Spleen (tissue), 11 donors: ENCODE measurements around the gene FOXK1. TPM values are rescaled to one million over a fixed set of nuclear protein-coding genes. Genes with fewer than 3 reads are reported as not detected.

Experiments used
- DNase-seq: peaks from one replicate; pipeline ENCODE4 v3.0.0-alpha.2; 2020
- H3K27ac ChIP-seq, 8 donors: fragments of 200-600 bp; sonication (generic) in 7 of 8; 1 replicate in 4 of 8; 2 replicates in 4 of 8; pipeline versions ENCODE4 v1.5.0 to v1.8.0; 2016 to 2021; ENCODE audit warnings: inconsistent platforms in 4 of 8, mild to moderate bottlenecking in 4 of 8, moderate library complexity in 1 of 8
- H3K27me3 ChIP-seq, 7 donors: fragments of 200-600 bp; sonication (generic) in 6 of 7; replicated peaks in 1 of 7; 1 replicate in 4 of 7; 2 replicates in 3 of 7; pipeline versions ENCODE4 v1.5.0 to v1.8.0; 2016 to 2021; ENCODE audit warnings: inconsistent platforms in 3 of 7, mild to moderate bottlenecking in 1 of 7
- H3K36me3 ChIP-seq, 6 donors: fragments of 200-600 bp; sonication (generic) in 5 of 6; 1 replicate in 4 of 6; 2 replicates in 2 of 6; pipeline versions ENCODE4 v1.5.0 to v1.8.0; 2016 to 2021; ENCODE audit warnings: inconsistent platforms in 2 of 6
- H3K4me1 ChIP-seq, 6 donors: fragments of 200-600 bp; sonication (generic) in 5 of 6; 1 replicate in 3 of 6; 2 replicates in 3 of 6; pipeline versions ENCODE4 v1.5.0 to v1.8.0; 2016 to 2021; ENCODE audit warnings: inconsistent platforms in 3 of 6
- H3K4me3 ChIP-seq, 8 donors: fragments of 200-600 bp; sonication (generic) in 7 of 8; 1 replicate in 4 of 8; 2 replicates in 4 of 8; pipeline versions ENCODE4 v1.5.0 to v1.8.0; 2016 to 2021; ENCODE audit warnings: inconsistent platforms in 4 of 8, mild to moderate bottlenecking in 4 of 8, moderate library complexity in 2 of 8
- H3K9me3 ChIP-seq, 8 donors: fragments of 200-600 bp; sonication (generic) in 7 of 8; 1 replicate in 4 of 8; 2 replicates in 4 of 8; pipeline versions ENCODE4 v1.5.0 to v1.8.0; 2016 to 2021; ENCODE audit warnings: inconsistent platforms in 4 of 8
- POLR2A ChIP-seq, 3 donors: fragments of 450-650 bp; IDR thresholded peaks; one replicate each; pipeline ENCODE4 v1.5.1; 2017; ENCODE audit warnings: antibody characterized with exemption in 3 of 3, mild to moderate bottlenecking in 1 of 3
- POLR2AphosphoS5 ChIP-seq, 3 donors: sonication (generic); formaldehyde crosslinking; IDR thresholded peaks; one replicate each; pipeline ENCODE4 v1.5.1; 2017; ENCODE audit warnings: antibody characterized with exemption in 3 of 3
- WGBS, 5 donors: extraction: QIAGEN DNeasy Blood & Tissue Kit in 3 of 5; methylation state at CpG; one replicate each; pipeline versions ENCODE4 v1.1.5 to v1.1.7; 2013 to 2018; 5-methylcytosine and 5-hydroxymethylcytosine counted together
- intact Hi-C: fragments of 100-400 bp; cut with DNase I; formaldehyde crosslinking; loops from one replicate; pipeline ENCODE4 v1.15.0; 2023; ENCODE audit warnings: low total_unique reads
- polyA plus RNA-seq, 3 donors: library from polyadenylated mRNA; stranded (reverse); fragments of 200-250 nt; gene quantifications; one replicate each; pipeline ENCODE4 v1.2.1, GENCODE V29; 2013
- total RNA-seq, 7 donors: library from RNA; depleted of rRNA in 3 of 7; stranded (reverse); fragments of >200 nt in 3 of 7; fragmentation: NEBNext Ultra II Directional in 4 of 7; extraction: Animal tissue kit (Norgen Biotek cat#: 25700) in 4 of 7; gene quantifications; one replicate each; pipeline versions ENCODE4 v1.1.0 to v1.2.1, GENCODE V29; 2016 to 2021
- TF ChIP-seq, protein P1 (sequence below), 11 experiments: fragments of 200-600 bp in 7 of 11; fragments of 450-650 bp in 4 of 11; sonication (generic) in 4 of 11; IDR thresholded peaks in 8 of 11; conservative IDR thresholded peaks in 3 of 11; 1 replicate in 7 of 11; 2 replicates in 4 of 11; pipeline versions ENCODE4 v1.4.0 to v1.8.0; 2016 to 2021; ENCODE audit warnings: antibody characterized with exemption in 11 of 11, inconsistent platforms in 4 of 11, mild to moderate bottlenecking in 1 of 11
- donor health status: healthy with polysubstance abuse.
- donor health status: DM: no; HTN: no; CAD: no; lungs with moderate emphysema.
- donor health status: DM: no; HTN: no; CAD: no.
- donor health status: Bipolar disorder and iron deficiency.
- donor health status: healthy.
- donor health status: DM: no; HTN: no; CAD: no.
- donor health status: DM: yes; HTN: yes; CAD: no.

Gene FOXK1
- total and polyA plus RNA-seq, 10 donors: 2.6 to 46.0 (median 34.8) TPM

DNA sequence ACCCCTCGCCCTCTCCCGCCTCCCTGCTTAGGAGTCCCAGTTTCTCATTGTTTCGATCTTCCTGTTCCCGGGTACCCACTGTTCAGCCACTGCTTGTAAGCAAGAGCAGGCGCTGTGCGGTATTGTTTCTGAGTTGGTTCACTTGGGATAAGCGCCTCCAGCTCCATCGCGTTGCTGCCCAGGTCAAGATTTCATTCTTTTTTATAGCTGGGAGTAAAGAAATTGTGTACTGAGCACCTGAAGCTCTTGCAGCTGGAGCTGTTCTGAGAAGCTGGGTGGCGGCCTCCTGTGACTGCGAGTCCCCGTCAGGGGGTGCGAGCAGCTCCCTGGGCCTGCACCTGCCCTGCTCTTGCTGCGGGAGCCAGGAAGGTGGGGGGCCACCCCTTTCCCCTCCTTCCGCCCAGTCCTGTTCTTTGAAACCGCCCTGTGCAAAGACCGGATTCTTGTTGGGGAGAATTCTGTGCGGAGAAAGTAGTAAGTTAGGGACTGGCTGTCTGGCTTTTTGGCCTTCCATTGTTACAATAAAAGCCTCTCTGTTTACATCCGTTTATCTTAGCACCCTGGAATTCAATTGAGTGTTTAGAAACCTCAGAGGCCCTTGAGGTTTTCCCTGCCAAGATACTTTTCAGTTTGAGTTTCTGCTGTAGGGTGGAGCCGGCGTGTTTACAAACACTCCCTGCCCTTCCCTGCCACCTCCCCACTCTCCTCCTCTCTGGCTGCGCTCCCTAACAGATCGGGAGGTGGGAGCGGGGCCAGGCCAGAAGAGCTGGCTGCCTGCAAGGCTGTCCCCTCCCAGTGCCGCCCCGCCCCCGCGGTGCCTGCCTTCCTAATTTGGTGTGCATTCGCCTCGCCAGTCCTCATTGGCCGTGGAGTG is 62.5 kb downstream of the FOXK1 start:
- Histone ChIP-seq H3K4me3 (peak overlapping the region; percentile 4 to 66 (median 34)), H3K36me3 (peaks cover 0 to 63% (median 27%) of the 10 kb centered on the region in 6 donors), H3K9me3 (no peaks in the 10 kb centered on the region), H3K4me1 (peaks cover 35 to 75% (median 63%) of the 10 kb centered on the region in 6 donors), H3K27me3 (no peaks in the 10 kb centered on the region), H3K27ac (peak overlapping the region; percentile 85 to 95 (median 90))
- intact Hi-C loops: no loop called here
- WGBS, 5 donors: 15 to 21% (median 17%) methylated on average over 28 to 31 of the region's 31 CpGs
- TF ChIP-seq POLR2AphosphoS5 (IDR thresholded peaks at IDR 0.05) (peak; percentile 82 to 92 (median 90)), POLR2A (IDR thresholded peaks at IDR 0.05) (peak in 1 of 3 donors; percentile 20)
- TF ChIP-seq, protein P1, sequence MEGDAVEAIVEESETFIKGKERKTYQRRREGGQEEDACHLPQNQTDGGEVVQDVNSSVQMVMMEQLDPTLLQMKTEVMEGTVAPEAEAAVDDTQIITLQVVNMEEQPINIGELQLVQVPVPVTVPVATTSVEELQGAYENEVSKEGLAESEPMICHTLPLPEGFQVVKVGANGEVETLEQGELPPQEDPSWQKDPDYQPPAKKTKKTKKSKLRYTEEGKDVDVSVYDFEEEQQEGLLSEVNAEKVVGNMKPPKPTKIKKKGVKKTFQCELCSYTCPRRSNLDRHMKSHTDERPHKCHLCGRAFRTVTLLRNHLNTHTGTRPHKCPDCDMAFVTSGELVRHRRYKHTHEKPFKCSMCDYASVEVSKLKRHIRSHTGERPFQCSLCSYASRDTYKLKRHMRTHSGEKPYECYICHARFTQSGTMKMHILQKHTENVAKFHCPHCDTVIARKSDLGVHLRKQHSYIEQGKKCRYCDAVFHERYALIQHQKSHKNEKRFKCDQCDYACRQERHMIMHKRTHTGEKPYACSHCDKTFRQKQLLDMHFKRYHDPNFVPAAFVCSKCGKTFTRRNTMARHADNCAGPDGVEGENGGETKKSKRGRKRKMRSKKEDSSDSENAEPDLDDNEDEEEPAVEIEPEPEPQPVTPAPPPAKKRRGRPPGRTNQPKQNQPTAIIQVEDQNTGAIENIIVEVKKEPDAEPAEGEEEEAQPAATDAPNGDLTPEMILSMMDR (IDR thresholded peaks at IDR 0.05 in 8 of 11, conservative IDR thresholded peaks at IDR 0.05 in 3 of 11): no peak
- peak; percentile 98 for DNase-seq

DNA sequence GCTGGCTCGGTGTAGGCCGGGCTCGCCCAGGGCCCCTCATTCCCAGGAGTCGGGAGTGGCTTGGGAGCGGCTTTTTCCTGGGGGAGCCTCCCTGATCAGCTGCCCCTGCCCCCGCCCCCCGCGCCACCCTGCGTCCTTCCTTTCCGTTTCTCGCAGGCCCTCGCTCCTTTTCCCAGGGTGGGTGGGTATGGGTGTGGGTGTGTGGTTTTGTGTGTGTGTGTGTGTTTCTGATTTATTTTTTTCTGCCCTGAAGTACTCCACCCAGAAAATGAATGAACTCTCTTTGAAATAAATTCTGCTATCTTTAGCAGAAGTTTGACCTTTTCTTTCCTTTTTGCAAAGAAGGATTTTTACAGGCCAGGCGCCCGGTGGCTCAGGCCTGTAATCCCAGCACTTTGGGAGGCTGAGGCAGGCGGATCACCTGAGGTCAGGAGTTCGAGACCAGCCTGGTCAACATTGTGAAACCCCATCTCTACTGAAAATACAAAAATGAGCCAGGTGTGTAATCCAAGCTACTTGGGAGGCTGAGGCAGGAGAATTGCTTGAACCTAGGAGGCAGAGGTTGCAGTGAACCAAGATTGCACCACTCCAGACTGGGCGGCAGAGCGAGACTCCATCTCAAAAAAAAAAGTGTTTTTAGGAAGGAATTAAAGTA is 63.3 kb downstream of the FOXK1 start:
- intact Hi-C loops: no loop called here
- TF ChIP-seq, protein P1 (IDR thresholded peaks at IDR 0.05 in 8 of 11, conservative IDR thresholded peaks at IDR 0.05 in 3 of 11): no peak
- TF ChIP-seq POLR2AphosphoS5 (IDR thresholded peaks at IDR 0.05) (no peak), POLR2A (IDR thresholded peaks at IDR 0.05) (no peak)
- peaks cover 0 to 71% (median 27%) of the 10 kb centered on the region in 6 donors for H3K36me3 ChIP-seq
- H3K27ac ChIP-seq: peak overlapping the region; percentile 85 to 95 (median 90)
- DNase-seq: no peak
- H3K4me1 ChIP-seq: peaks cover 35 to 69% (median 58%) of the 10 kb centered on the region in 6 donors
- 8 to 13% (median 10%) methylated on average over 14 to 18 of the region's 18 CpGs for WGBS, 5 donors
- no peaks in the 10 kb centered on the region for H3K27me3 ChIP-seq
- H3K4me3 ChIP-seq: peak overlapping the region; percentile 4 to 66 (median 34)
- no peaks in the 10 kb centered on the region for H3K9me3 ChIP-seq

DNA sequence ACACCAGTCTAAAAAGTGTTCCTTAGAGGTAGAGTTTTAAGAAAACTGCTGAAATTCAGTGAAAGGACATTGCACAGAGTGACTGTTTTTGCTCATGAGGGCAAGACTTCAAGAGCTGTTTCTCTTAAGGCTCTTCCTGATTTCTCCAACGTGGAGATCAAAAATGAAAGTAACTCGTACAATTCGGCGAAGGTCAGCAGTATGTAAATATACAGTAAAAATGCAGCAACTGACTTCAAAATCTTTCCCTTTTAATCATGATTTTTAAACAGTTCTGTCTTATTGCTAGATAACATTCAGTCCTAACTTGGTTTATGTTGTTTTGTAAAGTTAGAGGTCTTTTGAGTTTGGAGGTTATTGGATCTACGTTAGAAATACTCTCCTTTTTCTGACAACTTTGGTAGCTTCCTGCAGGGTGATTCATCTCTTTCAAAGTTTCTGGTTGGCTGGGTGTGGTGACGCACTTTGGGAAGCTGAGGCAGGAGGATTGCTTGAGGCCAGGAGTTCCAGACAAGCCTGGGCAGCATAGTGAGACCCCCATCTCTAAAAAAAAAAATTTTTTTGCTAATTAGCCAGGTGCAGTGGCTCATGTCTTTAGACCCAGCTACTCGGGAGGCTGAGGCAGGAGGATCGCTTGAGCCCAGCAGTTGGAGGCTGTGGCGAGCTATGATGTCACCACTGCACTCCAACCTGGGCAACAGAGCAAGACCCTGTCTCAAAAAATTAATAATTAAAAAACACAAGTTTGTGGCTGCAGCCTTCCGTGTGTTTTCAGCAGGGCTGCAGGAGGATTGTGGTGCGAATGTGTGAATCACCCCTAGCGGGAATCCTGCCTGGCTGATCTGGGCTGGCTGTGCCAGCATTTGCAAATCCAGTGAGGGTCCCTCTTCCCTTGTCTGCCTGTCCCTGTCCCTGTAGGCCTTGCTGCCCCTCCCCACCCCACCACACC is 64.2 kb downstream of the FOXK1 start:
- Histone ChIP-seq H3K27ac (peak overlapping the region; percentile 85 to 95 (median 90)), H3K4me3 (peak overlapping the region in 7 of 8 donors; percentile 10 to 66 (median 35)), H3K4me1 (peaks cover 35 to 69% (median 58%) of the 10 kb centered on the region in 6 donors), H3K36me3 (peaks cover 0 to 71% (median 21%) of the 10 kb centered on the region in 6 donors), H3K9me3 (no peaks in the 10 kb centered on the region), H3K27me3 (no peaks in the 10 kb centered on the region)
- TF ChIP-seq POLR2AphosphoS5 (IDR thresholded peaks at IDR 0.05): peak in 1 of 3 donors; percentile 24
- no peak for TF ChIP-seq POLR2A (IDR thresholded peaks at IDR 0.05)
- TF ChIP-seq, protein P1 (IDR thresholded peaks at IDR 0.05 in 8 of 11, conservative IDR thresholded peaks at IDR 0.05 in 3 of 11): no peak
- no peak for DNase-seq
- WGBS, 5 donors: 46 to 50% (median 46%) methylated on average over 12 of the region's 12 CpGs
- intact Hi-C loops: no loop called here
